Measurements from ENCODE around the gene L1CAM. TPM values are rescaled to one million over a fixed set of nuclear protein-coding genes. Genes with fewer than 3 reads are reported as not detected.

Gene L1CAM
- total RNA-seq, 1 donor from 2014 or later = 1.4 TPM

- no peaks in the 10 kb centered on the region for H3K27me3 Mint-ChIP-seq
- no peak for TF ChIP-seq CTCF (IDR thresholded peaks at IDR 0.05; ENCODE audit: unreplicated experiment)
- peaks cover 10% of the 10 kb centered on the region for H3K9me3 Mint-ChIP-seq (ENCODE audit: low read depth)
- no peak overlapping the region for H3K27ac Mint-ChIP-seq
- H3K36me3 Mint-ChIP-seq (ENCODE audit: insufficient read depth) = no peaks in the 10 kb centered on the region
- DNase-seq (ENCODE audit: low spot score, unreplicated experiment) = no peak
- H3K4me3 Mint-ChIP-seq (ENCODE audit: low read depth) = no peak overlapping the region
- H3K4me1 Mint-ChIP-seq (ENCODE audit: low read depth) = no peaks in the 10 kb centered on the region
These were observed 34.0 kb downstream of the L1CAM start for GRCh38 chrX:153851981-153852380.

- Mint-ChIP-seq H3K4me3 (ENCODE audit: low read depth) (no peak overlapping the region), H3K4me1 (ENCODE audit: low read depth) (no peaks in the 10 kb centered on the region), H3K9me3 (ENCODE audit: low read depth) (peaks cover 12% of the 10 kb centered on the region), H3K36me3 (ENCODE audit: insufficient read depth) (no peaks in the 10 kb centered on the region), H3K27ac (no peak overlapping the region), H3K27me3 (peaks cover 14% of the 10 kb centered on the region)
- DNase-seq (ENCODE audit: low spot score, unreplicated experiment) = no peak
- TF ChIP-seq CTCF (IDR thresholded peaks at IDR 0.05; ENCODE audit: unreplicated experiment) = no peak
These were observed 37.6 kb downstream of the L1CAM start for GRCh38 chrX:153848325-153848724.

GRCh38 chrX:153845842-153846241, 40.1 kb downstream of the L1CAM start:
- H3K4me1 Mint-ChIP-seq (ENCODE audit: low read depth) = no peaks in the 10 kb centered on the region
- no peak overlapping the region for H3K27ac Mint-ChIP-seq
- no peak overlapping the region for H3K4me3 Mint-ChIP-seq (ENCODE audit: low read depth)
- H3K27me3 Mint-ChIP-seq = peaks cover 18% of the 10 kb centered on the region
- no peak for DNase-seq (ENCODE audit: low spot score, unreplicated experiment)
- TF ChIP-seq CTCF (IDR thresholded peaks at IDR 0.05; ENCODE audit: unreplicated experiment) = no peak
- peaks cover 10% of the 10 kb centered on the region for H3K9me3 Mint-ChIP-seq (ENCODE audit: low read depth)
- H3K36me3 Mint-ChIP-seq (ENCODE audit: insufficient read depth) = no peaks in the 10 kb centered on the region

DNA sequence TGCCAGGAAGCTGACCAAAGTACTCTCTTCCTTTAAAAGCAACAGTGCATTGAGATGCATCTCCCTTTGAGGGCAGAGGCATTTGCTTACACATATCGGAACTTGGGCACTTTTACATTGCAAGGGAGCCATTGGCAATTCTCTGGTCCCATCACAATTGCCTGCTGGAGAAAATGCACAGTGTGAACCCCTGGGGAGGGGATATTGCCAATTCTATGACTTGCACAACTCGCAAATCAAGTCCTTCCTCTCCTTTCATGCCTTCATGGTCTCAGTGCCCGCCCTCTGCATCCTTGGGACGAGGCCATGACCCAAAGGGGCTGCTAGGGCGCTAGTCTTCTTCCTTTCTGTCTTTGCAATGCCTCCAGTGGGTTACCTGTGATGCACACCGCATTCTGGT, 40.8 kb downstream of the L1CAM start:
- Mint-ChIP-seq H3K4me1 (ENCODE audit: low read depth) (no peaks in the 10 kb centered on the region), H3K4me3 (ENCODE audit: low read depth) (no peak overlapping the region), H3K27ac (no peak overlapping the region), H3K27me3 (peaks cover 18% of the 10 kb centered on the region), H3K9me3 (ENCODE audit: low read depth) (peaks cover 7% of the 10 kb centered on the region), H3K36me3 (ENCODE audit: insufficient read depth) (no peaks in the 10 kb centered on the region)
- TF ChIP-seq CTCF (IDR thresholded peaks at IDR 0.05; ENCODE audit: unreplicated experiment) = no peak
- DNase-seq (ENCODE audit: low spot score, unreplicated experiment) = no peak

DNA sequence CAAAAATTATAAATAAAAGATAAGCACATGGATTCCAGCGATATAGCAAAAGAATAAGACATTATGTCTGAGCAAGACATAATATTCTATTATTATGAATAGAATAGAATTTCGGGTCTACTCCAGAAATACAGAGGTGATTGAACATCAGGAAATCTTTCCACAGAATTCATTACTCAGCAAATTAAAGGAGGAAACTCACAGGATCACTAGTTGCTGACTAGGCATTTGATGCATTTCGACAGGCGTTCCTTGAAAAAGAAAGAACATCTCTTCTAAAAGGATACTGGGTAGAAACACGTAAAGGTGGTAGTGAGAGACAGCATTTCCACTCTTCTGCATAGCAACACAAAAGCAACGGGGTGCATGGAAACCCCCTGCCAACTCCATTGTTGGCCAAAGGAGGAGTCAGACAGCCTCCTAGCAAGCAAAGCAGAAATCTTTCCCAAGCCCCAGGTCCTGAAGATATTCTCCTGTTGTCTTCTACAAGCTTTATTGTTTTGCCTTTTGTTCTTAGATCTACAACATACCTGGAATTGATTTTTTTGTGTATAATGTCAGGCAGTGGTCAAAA, 41.4 kb downstream of the L1CAM start:
- H3K27ac Mint-ChIP-seq = no peak overlapping the region
- no peak for TF ChIP-seq CTCF (IDR thresholded peaks at IDR 0.05; ENCODE audit: unreplicated experiment)

More for the DNA sequence above, 41.4 kb downstream of the L1CAM start:
- peaks cover 18% of the 10 kb centered on the region for H3K27me3 Mint-ChIP-seq
- H3K9me3 Mint-ChIP-seq (ENCODE audit: low read depth) = peaks cover 7% of the 10 kb centered on the region
- no peak for DNase-seq (ENCODE audit: low spot score, unreplicated experiment)
- no peak overlapping the region for H3K4me3 Mint-ChIP-seq (ENCODE audit: low read depth)
- H3K36me3 Mint-ChIP-seq (ENCODE audit: insufficient read depth) = no peaks in the 10 kb centered on the region
- H3K4me1 Mint-ChIP-seq (ENCODE audit: low read depth) = no peaks in the 10 kb centered on the region

Measured in progenitor cell of endocrine pancreas (in vitro differentiated cells).